BJ (cell line): ENCODE data around the gene UBA1. TPM values are rescaled to one million over a fixed set of nuclear protein-coding genes. Genes with fewer than 3 reads are reported as not detected.

ENCODE experiments used
- CTCF ChIA-PET: fragments of 350-600 bp; formaldehyde crosslinking; extraction: SDS; loops from one replicate; lab custom pipeline; 2021; ENCODE audit warnings: antibody characterized with exemption, inconsistent platforms; lab: Yijun Ruan, JAX
- POLR2A ChIA-PET: fragments of 300-600 bp; sonication (Branson Sonifier 250); formaldehyde crosslinking; extraction: SDS; loops from one replicate; lab custom pipeline; 2021; ENCODE audit warnings: antibody characterized with exemption; lab: Charles Lee
- DNase-seq: peaks from one replicate; pipeline ENCODE4 v3.0.0-alpha.2; 2011; ENCODE audit warnings: low read depth
- H3K27me3 ChIP-seq: 2 replicates; pipeline ENCODE4 v1.6.0; 2011; ENCODE audit warnings: low read length; ENCODE audit not compliant: control insufficient read depth, insufficient read depth
- H3K36me3 ChIP-seq: 2 replicates; pipeline ENCODE4 v1.5.1; 2011; ENCODE audit warnings: low read length; ENCODE audit not compliant: control insufficient read depth, insufficient read depth
- H3K4me3 ChIP-seq: 2 replicates; pipeline ENCODE4 v1.5.1; 2011; ENCODE audit warnings: low read depth, mild to moderate bottlenecking, control low read depth, low read length
- polyA plus RNA-seq: library from polyadenylated mRNA; depleted of rRNA; stranded (reverse); fragments of >200 nt; gene quantifications from 2 replicates; pipeline ENCODE4 v1.2.3, GENCODE V29; 2011
- TF ChIP-seq, protein P1 (sequence below): IDR thresholded peaks from 2 replicates; pipeline ENCODE4 v1.5.1; 2011; ENCODE audit warnings: low read depth, mild to moderate bottlenecking, control low read depth, inconsistent platforms, low read length, moderate library complexity; ENCODE audit not compliant: insufficient read depth

UBA1 gene
- polyA plus RNA-seq, 1 experiment = 296 TPM

DNA sequence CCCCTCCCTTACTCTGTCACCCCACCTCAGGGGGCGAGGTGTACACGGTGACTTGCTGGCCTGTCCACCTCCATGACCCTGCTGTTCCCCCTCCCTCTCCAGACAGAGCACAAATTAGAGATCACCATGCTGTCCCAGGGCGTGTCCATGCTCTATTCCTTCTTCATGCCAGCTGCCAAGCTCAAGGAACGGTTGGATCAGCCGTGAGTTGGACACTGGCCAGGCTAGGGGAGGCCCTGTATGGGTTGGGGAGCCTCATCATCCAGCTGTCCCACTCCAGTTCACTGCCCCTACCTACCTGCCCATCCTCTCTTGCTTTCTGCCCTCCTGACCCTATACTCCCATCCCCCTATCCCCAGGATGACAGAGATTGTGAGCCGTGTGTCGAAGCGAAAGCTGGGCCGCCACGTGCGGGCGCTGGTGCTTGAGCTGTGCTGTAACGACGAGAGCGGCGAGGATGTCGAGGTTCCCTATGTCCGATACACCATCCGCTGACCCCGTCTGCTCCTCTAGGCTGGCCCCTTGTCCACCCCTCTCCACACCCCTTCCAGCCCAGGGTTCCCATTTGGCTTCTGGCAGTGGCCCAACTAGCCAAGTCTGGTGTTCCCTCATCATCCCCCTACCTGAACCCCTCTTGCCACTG is 20.9 kb downstream of the UBA1 start:
- Histone ChIP-seq H3K27me3 (no peaks in the 10 kb centered on the region), H3K4me3 (no peak overlapping the region), H3K36me3 (peaks cover 30% of the 10 kb centered on the region)
- TF ChIP-seq, protein P1, sequence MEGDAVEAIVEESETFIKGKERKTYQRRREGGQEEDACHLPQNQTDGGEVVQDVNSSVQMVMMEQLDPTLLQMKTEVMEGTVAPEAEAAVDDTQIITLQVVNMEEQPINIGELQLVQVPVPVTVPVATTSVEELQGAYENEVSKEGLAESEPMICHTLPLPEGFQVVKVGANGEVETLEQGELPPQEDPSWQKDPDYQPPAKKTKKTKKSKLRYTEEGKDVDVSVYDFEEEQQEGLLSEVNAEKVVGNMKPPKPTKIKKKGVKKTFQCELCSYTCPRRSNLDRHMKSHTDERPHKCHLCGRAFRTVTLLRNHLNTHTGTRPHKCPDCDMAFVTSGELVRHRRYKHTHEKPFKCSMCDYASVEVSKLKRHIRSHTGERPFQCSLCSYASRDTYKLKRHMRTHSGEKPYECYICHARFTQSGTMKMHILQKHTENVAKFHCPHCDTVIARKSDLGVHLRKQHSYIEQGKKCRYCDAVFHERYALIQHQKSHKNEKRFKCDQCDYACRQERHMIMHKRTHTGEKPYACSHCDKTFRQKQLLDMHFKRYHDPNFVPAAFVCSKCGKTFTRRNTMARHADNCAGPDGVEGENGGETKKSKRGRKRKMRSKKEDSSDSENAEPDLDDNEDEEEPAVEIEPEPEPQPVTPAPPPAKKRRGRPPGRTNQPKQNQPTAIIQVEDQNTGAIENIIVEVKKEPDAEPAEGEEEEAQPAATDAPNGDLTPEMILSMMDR = no peak
- ChIA-PET POLR2A (no interaction called here), CTCF (interaction anchor here (1.5 kb wide), 1 partner anchor 20 kb away, joined by 3 read pairs; no protein-coding TSS in a partner anchor)
- no peak for DNase-seq

DNA sequence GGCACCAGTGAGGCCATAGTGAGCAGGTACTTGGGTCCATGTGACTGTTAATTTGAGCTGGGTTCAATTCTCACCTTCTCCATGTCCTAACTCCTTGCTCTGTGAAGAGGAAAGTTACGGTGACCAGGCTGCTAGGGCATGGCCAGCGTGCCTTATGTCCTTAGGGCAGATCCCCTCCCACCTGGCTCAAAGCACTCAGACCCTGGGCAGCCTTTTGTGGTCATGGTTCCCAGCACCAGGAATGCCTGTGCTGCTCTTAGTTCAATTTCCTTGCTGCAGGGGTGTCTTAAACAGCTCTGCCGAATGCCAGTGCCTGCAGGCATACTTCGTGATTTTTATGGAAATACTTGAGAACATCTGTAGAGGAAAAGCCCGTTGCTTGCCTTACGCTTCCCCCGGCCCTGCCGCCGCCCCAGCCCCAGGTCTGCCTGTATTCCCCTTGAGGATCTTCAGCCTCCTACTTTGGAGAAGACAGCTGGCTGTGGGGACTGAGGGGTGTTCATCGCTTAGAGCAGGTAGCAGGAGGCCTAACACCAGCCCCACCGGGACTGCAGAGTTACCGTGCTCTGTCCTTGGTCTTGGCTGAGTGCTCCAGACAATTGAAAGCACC is 21.8 kb downstream of the UBA1 start:
- Histone ChIP-seq H3K4me3 (no peak overlapping the region), H3K27me3 (no peaks in the 10 kb centered on the region), H3K36me3 (peaks cover 24% of the 10 kb centered on the region)
- no peak for DNase-seq
- CTCF ChIA-PET = interaction anchor here (1.5 kb wide), 1 partner anchor 21 kb away, joined by 3 read pairs; no protein-coding TSS in a partner anchor
- POLR2A ChIA-PET = interaction anchor here (0.7 kb wide), 1 partner anchor 320 kb away, joined by 3 read pairs; no protein-coding TSS in a partner anchor
- TF ChIP-seq, protein P1 = no peak

- DNase-seq = no peak
- TF ChIP-seq, protein P1 = no peak
Measured at GRCh38 chrX:47216393-47216925, 22.8 kb downstream of the UBA1 start.

GRCh38 chrX:47217121-47217851 is 23.7 kb downstream of the UBA1 start:
- DNase-seq = no peak
- no peaks in the 10 kb centered on the region for H3K27me3 ChIP-seq
- TF ChIP-seq, protein P1 = no peak
- peak overlapping the region; percentile 8; the same call in 1 of the 2 replicates for H3K4me3 ChIP-seq
- peaks cover 16% of the 10 kb centered on the region for H3K36me3 ChIP-seq
- CTCF ChIA-PET = interaction anchor here (0.7 to 1.3 kb wide), 2 partner anchors 27 to 167 kb away, joined by 3 read pairs; no protein-coding TSS in a partner anchor
- POLR2A ChIA-PET = interaction anchor here (0.6 kb wide), 1 partner anchor 218 kb away, joined by 3 read pairs; no protein-coding TSS in a partner anchor

More at GRCh38 chrX:47216393-47216925, 22.8 kb downstream of the UBA1 start:
- ChIA-PET POLR2A (interaction anchor here (0.7 kb wide), 1 partner anchor 319 kb away, joined by 3 read pairs; no protein-coding TSS in a partner anchor), CTCF (no interaction called here)
- Histone ChIP-seq H3K36me3 (peaks cover 18% of the 10 kb centered on the region), H3K27me3 (no peaks in the 10 kb centered on the region), H3K4me3 (no peak overlapping the region)
